ENCODE data around the gene KCNAB1.
"Not testable (repeated sequence)": the region's sequence is repeated elsewhere in the genome, so short reads cannot be mapped to it uniquely, and the experiment has no call there.

Gene KCNAB1

DNA sequence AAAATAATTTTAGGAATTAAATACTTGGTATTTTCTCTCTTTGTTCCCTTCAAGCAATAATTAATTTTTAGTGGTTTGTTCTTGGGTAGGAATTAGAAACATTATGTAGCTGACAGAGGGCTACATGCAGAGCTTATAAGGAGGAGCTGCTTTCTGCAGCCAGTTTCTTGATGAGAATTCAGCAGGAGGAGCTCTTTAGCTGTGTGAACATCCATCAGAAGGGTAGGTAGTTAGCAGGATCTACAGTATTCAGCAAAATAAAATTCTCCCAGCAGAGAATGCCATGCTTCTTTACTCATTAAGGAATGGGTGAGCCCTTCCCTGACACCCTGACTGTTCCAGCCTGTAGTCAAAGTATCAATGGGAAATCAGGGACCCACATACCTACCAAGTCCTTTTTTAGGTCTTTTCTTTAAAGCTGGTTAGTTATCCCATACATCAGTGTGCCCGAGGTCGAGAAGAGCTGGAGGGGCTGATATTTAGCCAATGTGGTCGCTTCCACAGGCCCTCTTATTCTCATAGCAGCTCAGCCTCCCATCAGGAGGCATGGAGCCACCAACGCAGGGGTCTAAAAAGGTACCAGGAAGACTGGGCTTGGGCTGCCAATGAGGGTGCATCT is 54.0 kb downstream of the KCNAB1 start:
- no peak for DNase-seq (ENCODE audit: extremely low read depth in 1 of 2, low read depth in 1 of 2)

DNA sequence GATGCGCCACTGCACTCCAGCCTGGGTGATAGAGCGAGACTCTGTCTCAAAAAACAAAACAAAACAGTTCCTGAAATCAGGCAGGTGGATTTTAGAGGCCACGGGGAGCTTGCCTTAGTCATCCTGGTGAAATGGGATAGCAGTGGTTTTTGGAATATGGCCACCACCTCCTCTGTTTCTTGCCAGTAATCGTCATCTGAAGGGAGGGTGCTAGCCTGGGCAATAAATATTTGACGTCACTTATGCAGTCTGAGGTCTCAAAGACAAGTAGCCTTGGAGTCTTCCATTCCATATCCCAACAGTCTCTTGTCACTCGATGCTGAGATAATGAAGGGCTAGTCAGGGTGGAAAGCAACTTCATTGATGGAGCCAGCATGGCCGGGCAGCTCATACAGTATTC is 55.2 kb downstream of the KCNAB1 start:
- no peak for DNase-seq (ENCODE audit: extremely low read depth in 1 of 2, low read depth in 1 of 2)

DNA sequence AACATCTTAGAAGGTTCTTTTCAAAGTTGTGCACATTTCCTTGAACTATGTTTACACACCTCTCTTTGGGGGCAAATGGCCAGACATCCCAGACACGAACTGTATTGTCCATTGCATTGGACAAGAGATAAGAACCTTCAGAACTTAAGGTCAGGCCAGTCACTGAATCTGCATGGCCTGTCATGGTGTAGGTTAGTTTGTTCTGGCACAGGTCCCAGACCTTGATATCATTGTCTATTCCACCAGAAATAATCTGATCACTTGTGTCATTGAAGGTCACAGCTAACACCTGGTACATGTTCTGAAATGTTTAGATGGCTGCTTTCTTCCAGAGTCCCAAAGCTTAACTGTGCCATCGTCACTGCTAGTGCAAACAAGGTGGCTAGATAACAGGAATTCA is 55.7 kb downstream of the KCNAB1 start:
- no peak for DNase-seq (ENCODE audit: extremely low read depth in 1 of 2, low read depth in 1 of 2)

DNA sequence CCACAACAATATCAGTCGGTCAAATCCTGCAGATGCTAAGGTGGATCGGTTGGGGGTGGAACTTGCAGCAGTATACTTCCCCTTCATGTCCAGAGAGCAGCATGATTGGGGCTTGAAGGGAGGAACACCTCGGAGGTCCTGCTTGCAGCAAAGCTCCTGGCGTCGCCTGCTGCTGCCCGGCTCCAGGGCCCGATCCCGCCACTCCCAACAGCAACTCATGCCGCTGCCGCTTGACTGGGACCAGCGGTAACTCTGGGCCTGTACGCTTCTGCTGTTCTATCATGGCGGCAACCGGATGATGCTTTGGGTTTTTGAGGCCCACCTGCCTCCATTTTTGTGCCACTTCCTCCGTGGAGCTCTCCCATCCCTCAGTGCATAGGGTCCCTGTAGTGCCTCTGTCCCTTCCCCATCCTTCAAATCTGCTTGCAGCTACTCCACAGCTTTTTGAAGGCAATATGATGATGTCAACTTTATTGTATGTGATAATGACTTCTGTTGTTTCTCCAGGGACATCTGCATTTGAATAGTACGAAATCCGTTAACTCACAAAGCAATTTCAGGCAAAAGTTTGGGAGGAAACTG is 56.3 kb downstream of the KCNAB1 start:
- DNase-seq (ENCODE audit: extremely low read depth in 1 of 2, low read depth in 1 of 2), result no peak

- DNase-seq (ENCODE audit: extremely low read depth in 1 of 2, low read depth in 1 of 2), result no peak
Measured at GRCh38 chr3:156180077-156180476, 59.7 kb downstream of the KCNAB1 start.

DNA sequence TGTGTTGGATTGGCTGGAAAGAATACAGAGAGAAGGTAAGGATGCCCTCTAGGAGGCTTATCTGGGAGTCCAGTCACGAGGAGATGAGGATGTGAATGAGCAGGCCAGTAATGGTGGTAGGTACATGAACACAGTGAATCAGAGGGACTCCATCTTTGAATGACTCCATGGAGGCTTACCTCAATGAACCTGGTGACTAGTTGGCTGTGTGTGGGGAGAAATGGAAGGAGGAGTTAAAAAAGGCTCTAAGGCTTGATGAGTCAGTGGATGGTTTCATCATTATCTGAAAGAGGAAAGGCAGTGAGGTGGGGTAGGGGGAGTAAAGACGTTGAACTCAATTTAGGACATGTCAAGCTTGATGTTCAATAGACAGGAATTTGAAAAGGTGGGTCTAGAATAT is 61.1 kb downstream of the KCNAB1 start:
- DNase-seq (ENCODE audit: extremely low read depth in 1 of 2, low read depth in 1 of 2), result no peak

DNA sequence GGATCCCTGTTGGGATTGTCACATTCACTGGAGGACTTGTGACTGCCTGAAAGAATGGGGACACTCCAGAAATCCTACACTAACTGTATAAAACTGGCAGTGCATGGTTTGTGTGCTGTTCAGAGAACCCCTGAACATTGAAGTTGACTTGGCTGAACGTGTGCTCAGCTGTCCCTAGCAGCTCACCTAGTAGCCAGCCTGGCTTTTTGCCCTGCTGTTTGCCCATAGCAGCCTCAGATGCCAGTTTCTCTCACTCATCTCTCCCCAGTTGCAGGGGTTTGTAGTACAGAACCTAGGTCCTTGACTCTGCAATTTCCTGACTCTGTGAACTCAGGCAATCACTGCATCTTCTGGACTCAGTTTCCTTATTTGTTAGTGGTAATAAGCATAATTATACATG is 63.0 kb downstream of the KCNAB1 start:
- no peak for DNase-seq (ENCODE audit: extremely low read depth in 1 of 2, low read depth in 1 of 2)

DNA sequence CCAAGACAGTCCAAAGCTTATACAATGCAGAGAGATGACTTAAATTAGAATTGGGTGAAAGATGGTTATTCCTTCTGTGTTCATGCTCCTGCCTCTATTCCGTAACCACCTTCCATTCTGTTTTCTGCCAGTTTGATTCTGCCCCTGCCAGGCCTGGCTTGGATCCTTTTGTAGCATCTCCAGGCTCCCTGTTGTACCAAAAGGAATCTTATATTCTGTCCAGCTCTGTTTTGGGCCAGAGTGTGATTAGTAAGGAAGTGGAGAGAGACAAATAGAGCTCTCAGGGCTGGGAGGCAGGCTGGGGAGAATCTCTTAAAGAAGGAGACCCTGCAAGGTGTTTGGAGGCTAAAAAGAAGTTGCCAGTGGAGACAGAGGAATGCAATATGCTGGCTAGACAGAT is 63.8 kb downstream of the KCNAB1 start:
- no peak for DNase-seq (ENCODE audit: extremely low read depth in 1 of 2, low read depth in 1 of 2)

GRCh38 chr3:156187146-156187769 is 66.9 kb downstream of the KCNAB1 start:
- DNase-seq (ENCODE audit: extremely low read depth in 1 of 2, low read depth in 1 of 2), result no peak

DNA sequence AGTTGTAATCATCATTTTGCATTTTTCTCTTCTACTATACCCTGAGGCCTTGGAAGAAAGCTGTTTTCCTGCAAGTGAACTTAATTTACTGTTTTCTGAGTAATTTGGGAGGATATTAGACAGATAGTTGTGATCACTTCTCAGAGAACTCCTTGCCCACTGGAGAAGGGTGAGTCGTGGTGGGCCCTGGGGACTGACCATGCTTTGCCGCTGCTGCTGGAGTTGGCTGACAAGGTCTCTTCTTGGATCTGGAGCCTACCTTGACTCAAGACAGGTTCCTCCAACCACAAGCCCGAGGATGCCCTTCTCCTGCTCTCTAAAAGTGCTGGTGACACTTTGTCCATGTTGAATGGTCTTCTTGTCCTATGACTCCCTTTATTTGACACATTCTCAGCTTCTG is 68.4 kb downstream of the KCNAB1 start:
- no peak for DNase-seq (ENCODE audit: extremely low read depth in 1 of 2, low read depth in 1 of 2)

- DNase-seq (ENCODE audit: extremely low read depth in 1 of 2, low read depth in 1 of 2), result no peak
Measured at GRCh38 chr3:156189927-156190326, 69.5 kb downstream of the KCNAB1 start.

- not testable (repeated sequence) for DNase-seq (ENCODE audit: extremely low read depth in 1 of 2, low read depth in 1 of 2)
Measured at GRCh38 chr3:156194945-156195344, 74.6 kb downstream of the KCNAB1 start.

DNA sequence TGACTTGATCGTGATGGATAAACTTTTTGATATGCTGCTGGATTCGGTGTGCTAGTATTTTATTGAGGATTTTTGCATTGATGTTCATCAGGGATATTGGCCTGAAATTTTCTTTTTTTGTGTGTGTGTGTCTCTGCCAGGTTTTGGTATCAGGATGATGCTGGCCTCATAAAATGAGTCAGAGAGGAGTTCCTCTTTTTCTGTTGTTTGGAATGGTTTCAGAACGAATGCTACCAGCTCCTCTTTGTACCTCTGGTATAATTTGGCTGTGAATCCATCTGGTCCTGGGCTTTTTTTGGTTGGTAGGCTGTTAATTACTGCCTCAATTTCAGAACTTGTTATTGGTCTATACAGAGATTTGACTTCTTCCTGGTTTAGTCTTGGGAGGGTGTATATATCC is 76.8 kb downstream of the KCNAB1 start:
- not testable (repeated sequence) for DNase-seq (ENCODE audit: extremely low read depth in 1 of 2, low read depth in 1 of 2)

DNA sequence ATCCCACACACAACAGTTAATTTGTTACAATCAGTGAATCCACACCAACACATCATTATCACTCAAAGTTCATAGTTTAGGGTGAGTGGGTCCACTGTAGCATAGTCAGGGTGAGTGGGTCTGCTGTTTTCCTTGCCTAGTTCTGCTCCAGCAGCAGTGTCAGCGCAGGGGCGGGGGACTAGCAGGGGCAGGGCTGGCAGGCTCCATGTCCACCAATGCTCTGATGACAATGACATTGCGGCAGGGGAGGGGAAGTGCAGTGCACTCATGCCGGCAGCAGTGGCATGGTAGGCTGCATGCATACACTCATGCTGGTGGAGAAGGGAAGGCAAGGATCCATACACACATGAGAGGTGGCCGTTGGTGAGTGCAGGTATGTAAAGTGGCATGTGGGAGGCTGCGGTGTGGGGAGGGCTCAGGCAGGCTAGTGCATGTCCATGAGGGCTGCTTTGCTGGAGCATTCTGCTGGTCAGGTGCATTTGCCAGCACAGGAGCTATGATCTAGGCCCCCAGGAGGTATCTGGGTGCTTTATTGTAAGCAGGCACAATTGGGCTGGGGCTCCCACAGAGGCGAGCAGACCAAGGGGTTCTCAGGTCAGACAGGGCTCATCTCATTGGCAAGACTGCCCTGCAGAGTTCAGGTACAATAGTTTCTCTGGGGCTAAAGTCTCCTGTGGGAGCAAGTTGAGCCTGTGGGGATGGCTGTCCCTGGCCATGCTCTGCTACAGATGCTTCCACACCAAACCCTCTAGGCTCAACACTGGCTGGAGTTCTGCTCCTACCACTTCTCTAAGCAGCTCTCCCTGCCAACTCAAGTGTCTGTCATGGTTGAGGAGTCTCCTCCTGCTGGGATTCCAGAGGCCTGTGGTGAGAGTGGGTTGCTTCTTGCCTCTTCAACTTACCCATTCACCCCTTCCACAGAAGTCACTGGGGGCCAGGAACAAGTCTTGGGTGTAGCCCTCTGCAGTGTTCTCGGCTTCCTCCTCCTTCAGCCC is 81.3 kb downstream of the KCNAB1 start:
- DNase-seq (ENCODE audit: extremely low read depth in 1 of 2, low read depth in 1 of 2), result no peak

- DNase-seq (ENCODE audit: extremely low read depth in 1 of 2, low read depth in 1 of 2), result no peak
Measured at GRCh38 chr3:156206157-156206556, 85.8 kb downstream of the KCNAB1 start.

DNA sequence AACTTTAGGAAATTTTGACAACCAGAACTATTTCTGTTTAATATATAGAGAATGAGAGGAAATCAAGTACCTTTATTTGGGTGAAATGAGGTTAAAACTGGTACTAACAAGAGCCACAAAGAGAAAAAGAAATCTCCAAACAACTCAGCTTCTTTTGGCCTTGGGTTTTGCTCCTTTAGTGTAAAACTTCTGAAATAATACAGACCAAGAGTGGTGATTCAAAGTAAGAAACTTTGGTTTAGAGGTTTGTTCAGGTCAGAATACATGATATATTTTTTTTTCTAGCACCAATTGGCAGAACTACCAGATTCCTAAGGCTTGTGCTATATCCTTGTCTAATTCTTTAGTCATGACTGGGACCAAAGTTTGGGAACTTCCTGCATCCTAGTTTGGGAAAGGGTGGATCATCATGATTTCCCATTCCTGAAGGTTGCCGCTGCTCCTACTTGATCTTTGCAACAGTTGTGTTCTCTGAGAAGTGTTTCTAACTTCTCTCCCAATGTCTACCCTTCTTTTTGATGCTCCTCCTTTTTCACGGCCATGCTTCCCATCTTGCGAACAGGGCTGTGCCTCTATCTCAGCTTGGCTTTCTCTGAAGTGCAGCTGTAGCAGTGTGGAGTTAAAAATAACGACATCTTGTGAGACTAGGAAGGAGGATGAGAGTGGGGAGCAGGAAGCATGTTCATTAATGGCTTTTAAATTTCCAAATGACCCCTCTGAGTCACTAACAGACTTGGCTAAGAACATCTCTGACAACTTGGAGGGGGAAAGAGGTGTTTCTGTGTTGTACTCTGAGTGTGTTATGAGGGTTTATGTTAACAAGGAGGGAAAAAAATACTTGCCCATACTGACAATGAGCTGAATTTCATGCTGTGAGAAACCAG is 87.7 kb downstream of the KCNAB1 start:
- no peak for DNase-seq (ENCODE audit: extremely low read depth in 1 of 2, low read depth in 1 of 2)

GRCh38 chr3:156209631-156210335 is 89.4 kb downstream of the KCNAB1 start:
- DNase-seq (ENCODE audit: extremely low read depth in 1 of 2, low read depth in 1 of 2), result no peak

DNA sequence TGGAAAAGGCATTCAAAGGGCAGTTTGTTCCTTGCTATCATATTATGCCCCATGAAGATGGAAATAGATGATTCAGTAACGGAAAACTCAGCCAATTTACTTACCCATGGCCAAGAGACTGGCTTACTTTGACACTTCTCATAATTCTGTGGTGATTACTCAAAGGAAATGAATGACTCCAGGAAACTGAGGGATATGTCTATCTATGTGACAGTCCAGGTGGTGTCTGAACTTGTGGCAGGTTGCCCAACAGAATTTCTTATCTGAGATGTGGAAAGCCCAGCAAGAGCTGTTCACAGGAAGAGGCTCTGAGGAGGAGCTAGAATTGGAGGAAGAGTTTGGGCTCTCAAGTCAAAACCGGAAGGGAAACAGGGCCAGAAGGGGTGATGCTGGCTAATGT is 91.2 kb downstream of the KCNAB1 start:
- no peak for DNase-seq (ENCODE audit: extremely low read depth in 1 of 2, low read depth in 1 of 2)

- DNase-seq (ENCODE audit: extremely low read depth in 1 of 2, low read depth in 1 of 2), result no peak
Measured at GRCh38 chr3:156214676-156215075, 94.3 kb downstream of the KCNAB1 start.

GRCh38 chr3:156215751-156216150 is 95.4 kb downstream of the KCNAB1 start:
- no peak for DNase-seq (ENCODE audit: extremely low read depth in 1 of 2, low read depth in 1 of 2)

Measured in stimulated activated CD8-positive, alpha-beta memory T cell treated with anti-CD3 and anti-CD28 coated beads, Interleukin-7, amount 100 ng/mL, for 48 hours (primary cell).